Measurements from ENCODE around the gene RAB4B.

RAB4B gene

GRCh38 chr19:40797166-40797962 lies 19.3 kb downstream of the RAB4B start:
- peaks cover 37 to 40% of the 10 kb centered on the region in 2 donors for H3K4me1 ChIP-seq (ENCODE audit: control insufficient read depth in 2 of 2, insufficient read depth in 2 of 2, low read length in 2 of 2)
- H3K36me3 ChIP-seq (ENCODE audit: control insufficient read depth in 2 of 2, insufficient read depth in 2 of 2, low read length in 2 of 2), result peaks cover 13 to 21% of the 10 kb centered on the region in 2 donors
- no peaks in the 10 kb centered on the region for H3K27me3 ChIP-seq (ENCODE audit: control insufficient read depth in 2 of 2, insufficient read depth in 2 of 2, low read length in 2 of 2)
- peak overlapping the region in 1 of 2 donors; percentile 78 for H3K4me3 ChIP-seq (ENCODE audit: low read length in 2 of 2)
- peak overlapping the region; percentile 93 for H3K27ac ChIP-seq (ENCODE audit: low read depth in 2 of 2, low read length in 2 of 2)
- H3K9ac ChIP-seq (ENCODE audit: low read depth in 1 of 2, low read length in 2 of 2), result peak overlapping the region in 1 of 2 donors; percentile 68
- H3K9me3 ChIP-seq (ENCODE audit: control insufficient read depth in 2 of 2, low read length in 2 of 2), result no peaks in the 10 kb centered on the region

GRCh38 chr19:40797963-40798682 lies 20.1 kb downstream of the RAB4B start:
- H3K9ac ChIP-seq (ENCODE audit: low read depth in 1 of 2, low read length in 2 of 2), result peak overlapping the region; percentile 68 to 79
- peak overlapping the region; percentile 71 to 78 for H3K4me3 ChIP-seq (ENCODE audit: low read length in 2 of 2)
- H3K27ac ChIP-seq (ENCODE audit: low read depth in 2 of 2, low read length in 2 of 2), result peak overlapping the region; percentile 93
- no peaks in the 10 kb centered on the region for H3K27me3 ChIP-seq (ENCODE audit: control insufficient read depth in 2 of 2, insufficient read depth in 2 of 2, low read length in 2 of 2)
- peaks cover 42 to 43% of the 10 kb centered on the region in 2 donors for H3K4me1 ChIP-seq (ENCODE audit: control insufficient read depth in 2 of 2, insufficient read depth in 2 of 2, low read length in 2 of 2)
- H3K9me3 ChIP-seq (ENCODE audit: control insufficient read depth in 2 of 2, low read length in 2 of 2), result no peaks in the 10 kb centered on the region
- peaks cover 13 to 21% of the 10 kb centered on the region in 2 donors for H3K36me3 ChIP-seq (ENCODE audit: control insufficient read depth in 2 of 2, insufficient read depth in 2 of 2, low read length in 2 of 2)

- no peaks in the 10 kb centered on the region for H3K27me3 ChIP-seq (ENCODE audit: control insufficient read depth in 2 of 2, insufficient read depth in 2 of 2, low read length in 2 of 2)
- H3K4me1 ChIP-seq (ENCODE audit: control insufficient read depth in 2 of 2, insufficient read depth in 2 of 2, low read length in 2 of 2), result peaks cover 50% of the 10 kb centered on the region in 2 donors
- H3K27ac ChIP-seq (ENCODE audit: low read depth in 2 of 2, low read length in 2 of 2), result peak within 1 kb of the TSS; percentile 93
- H3K9ac ChIP-seq (ENCODE audit: low read depth in 1 of 2, low read length in 2 of 2), result peak within 1 kb of the TSS; percentile 80 to 97
- H3K9me3 ChIP-seq (ENCODE audit: control insufficient read depth in 2 of 2, low read length in 2 of 2), result no peaks in the 10 kb centered on the region
- H3K36me3 ChIP-seq (ENCODE audit: control insufficient read depth in 2 of 2, insufficient read depth in 2 of 2, low read length in 2 of 2), result peaks cover 13 to 21% of the 10 kb centered on the region in 2 donors
- H3K4me3 ChIP-seq (ENCODE audit: low read length in 2 of 2), result peak within 1 kb of the TSS; percentile 80 to 82
Observed at GRCh38 chr19:40798683-40799557, 20.9 kb downstream of the RAB4B start, which contains the start of gene EGLN2. EGLN2 (plus strand) TSS chr19:40799191; CDS start chr19:40800573, 1,382 bp downstream.

- Histone ChIP-seq H3K27ac (ENCODE audit: low read depth in 2 of 2, low read length in 2 of 2) (peak overlapping the region; percentile 93), H3K9ac (ENCODE audit: low read depth in 1 of 2, low read length in 2 of 2) (peak overlapping the region; percentile 80 to 97), H3K9me3 (ENCODE audit: control insufficient read depth in 2 of 2, low read length in 2 of 2) (no peaks in the 10 kb centered on the region), H3K36me3 (ENCODE audit: control insufficient read depth in 2 of 2, insufficient read depth in 2 of 2, low read length in 2 of 2) (peaks cover 13 to 24% of the 10 kb centered on the region in 2 donors), H3K27me3 (ENCODE audit: control insufficient read depth in 2 of 2, insufficient read depth in 2 of 2, low read length in 2 of 2) (no peaks in the 10 kb centered on the region), H3K4me1 (ENCODE audit: control insufficient read depth in 2 of 2, insufficient read depth in 2 of 2, low read length in 2 of 2) (peaks cover 58 to 59% of the 10 kb centered on the region in 2 donors), H3K4me3 (ENCODE audit: low read length in 2 of 2) (peak overlapping the region; percentile 80 to 82)
Observed at GRCh38 chr19:40799558-40800338, 21.7 kb downstream of the RAB4B start.

DNA sequence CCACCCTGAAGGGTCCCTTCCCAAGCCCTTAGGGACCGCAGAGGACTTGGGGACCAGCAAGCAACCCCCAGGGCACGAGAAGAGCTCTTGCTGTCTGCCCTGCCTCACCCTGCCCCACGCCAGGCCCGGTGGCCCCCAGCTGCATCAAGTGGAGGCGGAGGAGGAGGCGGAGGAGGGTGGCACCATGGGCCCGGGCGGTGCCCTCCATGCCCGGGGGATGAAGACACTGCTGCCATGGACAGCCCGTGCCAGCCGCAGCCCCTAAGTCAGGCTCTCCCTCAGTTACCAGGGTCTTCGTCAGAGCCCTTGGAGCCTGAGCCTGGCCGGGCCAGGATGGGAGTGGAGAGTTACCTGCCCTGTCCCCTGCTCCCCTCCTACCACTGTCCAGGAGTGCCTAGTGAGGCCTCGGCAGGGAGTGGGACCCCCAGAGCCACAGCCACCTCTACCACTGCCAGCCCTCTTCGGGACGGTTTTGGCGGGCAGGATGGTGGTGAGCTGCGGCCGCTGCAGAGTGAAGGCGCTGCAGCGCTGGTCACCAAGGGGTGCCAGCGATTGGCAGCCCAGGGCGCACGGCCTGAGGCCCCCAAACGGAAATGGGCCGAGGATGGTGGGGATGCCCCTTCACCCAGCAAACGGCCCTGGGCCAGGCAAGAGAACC lies 22.4 kb downstream of the RAB4B start:
- Histone ChIP-seq H3K27ac (ENCODE audit: low read depth in 2 of 2, low read length in 2 of 2) (peak overlapping the region; percentile 93), H3K4me1 (ENCODE audit: control insufficient read depth in 2 of 2, insufficient read depth in 2 of 2, low read length in 2 of 2) (peaks cover 65 to 66% of the 10 kb centered on the region in 2 donors), H3K9me3 (ENCODE audit: control insufficient read depth in 2 of 2, low read length in 2 of 2) (no peaks in the 10 kb centered on the region), H3K4me3 (ENCODE audit: low read length in 2 of 2) (peak overlapping the region; percentile 80 to 82), H3K9ac (ENCODE audit: low read depth in 1 of 2, low read length in 2 of 2) (peak overlapping the region; percentile 80 to 97), H3K27me3 (ENCODE audit: control insufficient read depth in 2 of 2, insufficient read depth in 2 of 2, low read length in 2 of 2) (no peaks in the 10 kb centered on the region), H3K36me3 (ENCODE audit: control insufficient read depth in 2 of 2, insufficient read depth in 2 of 2, low read length in 2 of 2) (peaks cover 13 to 26% of the 10 kb centered on the region in 2 donors)

DNA sequence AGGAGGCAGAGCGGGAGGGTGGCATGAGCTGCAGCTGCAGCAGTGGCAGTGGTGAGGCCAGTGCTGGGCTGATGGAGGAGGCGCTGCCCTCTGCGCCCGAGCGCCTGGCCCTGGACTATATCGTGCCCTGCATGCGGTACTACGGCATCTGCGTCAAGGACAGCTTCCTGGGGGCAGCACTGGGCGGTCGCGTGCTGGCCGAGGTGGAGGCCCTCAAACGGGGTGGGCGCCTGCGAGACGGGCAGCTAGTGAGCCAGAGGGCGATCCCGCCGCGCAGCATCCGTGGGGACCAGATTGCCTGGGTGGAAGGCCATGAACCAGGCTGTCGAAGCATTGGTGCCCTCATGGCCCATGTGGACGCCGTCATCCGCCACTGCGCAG lies 22.9 kb downstream of the RAB4B start:
- peaks cover 70% of the 10 kb centered on the region in 2 donors for H3K4me1 ChIP-seq (ENCODE audit: control insufficient read depth in 2 of 2, insufficient read depth in 2 of 2, low read length in 2 of 2)
- H3K9me3 ChIP-seq (ENCODE audit: control insufficient read depth in 2 of 2, low read length in 2 of 2), result no peaks in the 10 kb centered on the region
- peak overlapping the region; percentile 80 to 82 for H3K4me3 ChIP-seq (ENCODE audit: low read length in 2 of 2)
- H3K27me3 ChIP-seq (ENCODE audit: control insufficient read depth in 2 of 2, insufficient read depth in 2 of 2, low read length in 2 of 2), result no peaks in the 10 kb centered on the region
- H3K9ac ChIP-seq (ENCODE audit: low read depth in 1 of 2, low read length in 2 of 2), result peak overlapping the region in 1 of 2 donors; percentile 38
- H3K27ac ChIP-seq (ENCODE audit: low read depth in 2 of 2, low read length in 2 of 2), result peak overlapping the region in 1 of 2 donors; percentile 23
- peaks cover 13 to 25% of the 10 kb centered on the region in 2 donors for H3K36me3 ChIP-seq (ENCODE audit: control insufficient read depth in 2 of 2, insufficient read depth in 2 of 2, low read length in 2 of 2)

- Histone ChIP-seq H3K4me1 (ENCODE audit: control insufficient read depth in 2 of 2, insufficient read depth in 2 of 2, low read length in 2 of 2) (peaks cover 76% of the 10 kb centered on the region in 2 donors), H3K36me3 (ENCODE audit: control insufficient read depth in 2 of 2, insufficient read depth in 2 of 2, low read length in 2 of 2) (peaks cover 13 to 20% of the 10 kb centered on the region in 2 donors), H3K27me3 (ENCODE audit: control insufficient read depth in 2 of 2, insufficient read depth in 2 of 2, low read length in 2 of 2) (no peaks in the 10 kb centered on the region), H3K4me3 (ENCODE audit: low read length in 2 of 2) (peak overlapping the region; percentile 48 to 80), H3K9me3 (ENCODE audit: control insufficient read depth in 2 of 2, low read length in 2 of 2) (no peaks in the 10 kb centered on the region), H3K27ac (ENCODE audit: low read depth in 2 of 2, low read length in 2 of 2) (peak overlapping the region; percentile 85 to 86), H3K9ac (ENCODE audit: low read depth in 1 of 2, low read length in 2 of 2) (peak overlapping the region; percentile 38 to 66)
Observed at GRCh38 chr19:40801426-40802299, 23.6 kb downstream of the RAB4B start.

DNA sequence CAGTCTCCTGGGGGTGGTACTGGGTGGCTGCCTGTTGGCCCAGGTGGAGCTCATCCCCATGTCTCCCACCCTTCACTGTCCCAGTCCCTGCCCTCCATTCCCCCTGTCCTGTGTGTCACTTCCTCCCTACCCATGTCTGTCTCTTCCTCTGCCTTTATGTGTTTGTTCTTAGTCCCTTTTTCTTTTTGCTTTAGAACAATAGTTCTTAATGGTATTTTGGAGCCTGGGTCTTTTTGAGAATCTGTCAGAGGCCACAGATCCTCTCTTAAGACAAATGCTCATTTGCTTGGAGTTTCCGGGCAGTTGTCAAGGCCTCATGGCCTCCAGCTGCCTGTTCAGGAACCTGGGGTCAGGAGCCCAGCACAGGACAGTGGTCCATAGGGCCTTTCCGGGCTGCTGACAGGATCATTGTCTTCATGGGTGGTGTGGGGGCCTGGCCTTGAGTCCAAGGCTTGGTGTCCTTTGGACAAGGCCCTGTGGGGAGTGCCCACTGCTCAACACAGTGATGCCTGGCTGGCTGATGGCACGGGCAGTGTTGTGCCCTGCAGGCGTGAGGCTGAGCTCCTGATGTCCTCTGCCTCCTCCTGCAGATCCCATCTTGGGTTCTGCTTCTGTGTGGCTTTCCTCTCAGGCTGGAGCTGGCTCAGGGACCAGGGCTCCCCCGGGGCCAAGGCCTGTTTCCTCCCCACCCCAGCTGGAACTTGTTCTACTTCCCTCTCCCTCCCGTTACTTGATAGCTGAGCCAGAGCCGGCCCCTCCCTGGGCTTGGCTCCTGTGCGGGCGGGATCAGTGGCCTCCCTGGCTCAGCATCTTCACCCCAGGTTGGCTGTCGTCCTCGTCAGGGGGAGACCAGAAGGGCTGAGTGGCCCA lies 24.5 kb downstream of the RAB4B start:
- H3K27me3 ChIP-seq (ENCODE audit: control insufficient read depth in 2 of 2, insufficient read depth in 2 of 2, low read length in 2 of 2), result no peaks in the 10 kb centered on the region
- peak overlapping the region; percentile 41 to 66 for H3K9ac ChIP-seq (ENCODE audit: low read depth in 1 of 2, low read length in 2 of 2)
- no peaks in the 10 kb centered on the region for H3K9me3 ChIP-seq (ENCODE audit: control insufficient read depth in 2 of 2, low read length in 2 of 2)
- peaks cover 18 to 25% of the 10 kb centered on the region in 2 donors for H3K36me3 ChIP-seq (ENCODE audit: control insufficient read depth in 2 of 2, insufficient read depth in 2 of 2, low read length in 2 of 2)
- H3K4me1 ChIP-seq (ENCODE audit: control insufficient read depth in 2 of 2, insufficient read depth in 2 of 2, low read length in 2 of 2), result peaks cover 76 to 81% of the 10 kb centered on the region in 2 donors
- peak overlapping the region; percentile 85 to 86 for H3K27ac ChIP-seq (ENCODE audit: low read depth in 2 of 2, low read length in 2 of 2)
- peak overlapping the region; percentile 48 to 51 for H3K4me3 ChIP-seq (ENCODE audit: low read length in 2 of 2)
